ENCODE results near the gene DROSHA. TPM values are rescaled to one million over a fixed set of nuclear protein-coding genes. Genes with fewer than 3 reads are reported as not detected.
A peak's percentile ranks its signal among the peaks of the same experiment; 100 is the strongest.

The DROSHA gene, protein sequence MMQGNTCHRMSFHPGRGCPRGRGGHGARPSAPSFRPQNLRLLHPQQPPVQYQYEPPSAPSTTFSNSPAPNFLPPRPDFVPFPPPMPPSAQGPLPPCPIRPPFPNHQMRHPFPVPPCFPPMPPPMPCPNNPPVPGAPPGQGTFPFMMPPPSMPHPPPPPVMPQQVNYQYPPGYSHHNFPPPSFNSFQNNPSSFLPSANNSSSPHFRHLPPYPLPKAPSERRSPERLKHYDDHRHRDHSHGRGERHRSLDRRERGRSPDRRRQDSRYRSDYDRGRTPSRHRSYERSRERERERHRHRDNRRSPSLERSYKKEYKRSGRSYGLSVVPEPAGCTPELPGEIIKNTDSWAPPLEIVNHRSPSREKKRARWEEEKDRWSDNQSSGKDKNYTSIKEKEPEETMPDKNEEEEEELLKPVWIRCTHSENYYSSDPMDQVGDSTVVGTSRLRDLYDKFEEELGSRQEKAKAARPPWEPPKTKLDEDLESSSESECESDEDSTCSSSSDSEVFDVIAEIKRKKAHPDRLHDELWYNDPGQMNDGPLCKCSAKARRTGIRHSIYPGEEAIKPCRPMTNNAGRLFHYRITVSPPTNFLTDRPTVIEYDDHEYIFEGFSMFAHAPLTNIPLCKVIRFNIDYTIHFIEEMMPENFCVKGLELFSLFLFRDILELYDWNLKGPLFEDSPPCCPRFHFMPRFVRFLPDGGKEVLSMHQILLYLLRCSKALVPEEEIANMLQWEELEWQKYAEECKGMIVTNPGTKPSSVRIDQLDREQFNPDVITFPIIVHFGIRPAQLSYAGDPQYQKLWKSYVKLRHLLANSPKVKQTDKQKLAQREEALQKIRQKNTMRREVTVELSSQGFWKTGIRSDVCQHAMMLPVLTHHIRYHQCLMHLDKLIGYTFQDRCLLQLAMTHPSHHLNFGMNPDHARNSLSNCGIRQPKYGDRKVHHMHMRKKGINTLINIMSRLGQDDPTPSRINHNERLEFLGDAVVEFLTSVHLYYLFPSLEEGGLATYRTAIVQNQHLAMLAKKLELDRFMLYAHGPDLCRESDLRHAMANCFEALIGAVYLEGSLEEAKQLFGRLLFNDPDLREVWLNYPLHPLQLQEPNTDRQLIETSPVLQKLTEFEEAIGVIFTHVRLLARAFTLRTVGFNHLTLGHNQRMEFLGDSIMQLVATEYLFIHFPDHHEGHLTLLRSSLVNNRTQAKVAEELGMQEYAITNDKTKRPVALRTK (N-terminal part only)
- total RNA-seq (90.0 and 96.4 TPM in 2 replicates), polyA plus RNA-seq (49.1 and 53.3 TPM in 2 replicates), polyA minus RNA-seq (189 and 204 TPM in 2 replicates), Bru-seq, nascent RNA (percentile 85 among the genes with signal in this experiment), BruChase-seq, experiment 1, labeled RNA remaining after a 6-hour chase (percentile 76 among the genes with signal in this experiment), BruChase-seq, experiment 2, labeled RNA remaining after a 2-hour chase (percentile 78 among the genes with signal in this experiment)
- polyA plus RNA-seq (2011; cell fraction: cytosol; rRNA removed), result 43.8 and 55.1 TPM in 2 replicates
- polyA plus RNA-seq (2011; cell fraction: nucleus; rRNA removed), result 159 and 205 TPM in 2 replicates
- 48.7 and 50.5 TPM in 2 replicates for polyA plus RNA-seq (2012)
- 93.2 TPM for polyA minus RNA-seq (2011; cell fraction: cytosol; rRNA and poly(A)+ RNA removed)
- 133 and 137 TPM in 2 replicates for polyA minus RNA-seq (2011; cell fraction: nucleus; rRNA and poly(A)+ RNA removed)
- long read RNA-seq, full-length matches to known transcripts, result 6 of 47 reads
- long read RNA-seq, partial matches to known transcripts, result 20 of 47 reads
- long read RNA-seq, other reads (novel, unspliced or antisense), result 21 of 47 reads

DNA sequence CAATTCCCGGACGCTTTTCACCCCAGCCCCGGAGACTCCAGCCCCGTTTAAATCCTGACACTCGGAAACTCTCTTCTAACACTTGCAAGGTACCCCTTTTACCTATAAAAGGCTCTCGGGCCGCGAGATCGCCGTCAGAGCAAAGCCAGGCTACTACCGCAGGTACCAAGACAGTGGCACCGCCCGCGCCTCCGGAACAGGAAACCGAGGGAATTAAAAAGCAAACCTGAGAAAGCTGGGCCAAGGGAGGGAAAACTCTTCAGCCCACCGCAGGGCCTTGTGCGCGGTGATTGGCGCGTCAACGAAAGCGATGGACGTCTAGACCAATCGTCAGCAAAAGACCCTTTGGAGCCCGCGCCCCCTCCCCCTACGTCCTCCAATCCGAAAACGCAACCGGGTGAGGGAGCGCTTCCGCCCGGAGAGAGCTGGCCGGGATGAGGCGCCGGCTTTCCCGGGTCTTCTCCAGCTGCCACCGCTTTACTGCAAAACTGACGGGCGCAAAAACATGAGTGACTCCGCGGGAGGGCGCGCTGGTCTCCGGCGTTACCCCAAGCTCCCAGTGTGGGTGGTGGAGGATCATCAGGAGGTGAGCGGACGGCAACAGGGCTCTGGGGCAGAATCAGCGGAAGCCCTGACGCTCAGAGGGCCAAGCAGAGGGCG is at the start of gene DROSHA, which contains the start of gene C5orf22:
DROSHA (minus strand) TSS at position 206 of the 660 bp plus-strand sequence. CDS start 3,034 bp downstream, outside the sequence.
C5orf22 (plus strand) TSS at position 414 of the 660 bp plus-strand sequence; CDS start at position 506, 92 bp downstream.
- peak within 1 kb of the TSS; percentile 86 to 93 (median 88) for H3K4me3 ChIP-seq (replicated peaks in 1 of 3; ENCODE audit: insufficient read depth in 1 of 3, low read depth in 1 of 3, low read length in 3 of 3)
- no peaks in the 10 kb centered on the region for H4K20me1 ChIP-seq (replicated peaks; ENCODE audit: control insufficient read depth, extremely low read depth, insufficient read depth, low read length)
- peaks cover 6 to 20% of the 10 kb centered on the region in 2 experiments for H3K36me3 ChIP-seq (ENCODE audit: control insufficient read depth in 2 of 2, extremely low read depth in 1 of 2, insufficient read depth in 2 of 2, low read length in 2 of 2)
- no TSS peak for BruUV-seq (replicated peaks)
- POLR2A ChIA-PET, result no interaction called here
- H3K4me2 ChIP-seq (ENCODE audit: insufficient read depth, low read length), result peak within 1 kb of the TSS; percentile 86
- TF ChIP-seq POLR2A (IDR thresholded peaks at IDR 0.05; ENCODE audit: low read depth, low read length), result peak; percentile 59
- TF ChIP-seq POLR2AphosphoS5 (IDR thresholded peaks at IDR 0.05; ENCODE audit: insufficient read depth, low read depth, low read length), result peak; percentile 74
- no peak for TF ChIP-seq GATA2 (IDR thresholded peaks at IDR 0.05; ENCODE audit: insufficient read depth, insufficient read length, low read depth, low read length)
- H3K4me1 ChIP-seq (ENCODE audit: control insufficient read depth, extremely low read depth, insufficient read depth, low read length), result peaks cover 14% of the 10 kb centered on the region
- H3K9ac ChIP-seq (replicated peaks; ENCODE audit: extremely low read depth, insufficient read depth, low read length), result peak within 1 kb of the TSS; percentile 75
- no peaks in the 10 kb centered on the region for H3K9me1 ChIP-seq (replicated peaks; ENCODE audit: control insufficient read depth, extremely low read depth, insufficient read depth, low read length)
- H3K27ac ChIP-seq (ENCODE audit: insufficient read depth, low read depth, low read length), result peak within 1 kb of the TSS; percentile 64
- no peaks in the 10 kb centered on the region for H3K9me3 ChIP-seq (replicated peaks; ENCODE audit: control insufficient read depth, insufficient read depth, low read length)
- FAIRE-seq (peak; percentile 99), DNase-seq (ENCODE audit: low read depth, low spot score) (peak; percentile 96)
- dilution Hi-C loops (cut with MboI; ENCODE audit: extremely low pct_ligation_motif_present, low sequenced_read_pairs), result no loop called here
- intact Hi-C loops (cut with micrococcal nuclease), result loop anchor here (1.0 to 5.0 kb wide), 2 partner anchors 39 to 105 kb away; no protein-coding TSS in a partner anchor
- H3K79me2 ChIP-seq (ENCODE audit: control insufficient read depth, insufficient read depth, low read length), result peaks cover 41% of the 10 kb centered on the region
- peak within 1 kb of the TSS; percentile 84 for H2AFZ ChIP-seq (ENCODE audit: low read depth, low read length)
- CTCF ChIA-PET, result interaction anchor here (1.2 to 2.0 kb wide), 5 partner anchors 10 to 561 kb away, joined by 6 to 16 read pairs (median 7); no protein-coding TSS in a partner anchor
- no peaks in the 10 kb centered on the region for H3K27me3 ChIP-seq (ENCODE audit: control insufficient read depth in 2 of 2, insufficient read depth in 2 of 2, low read length in 2 of 2)

Data from endothelial cell of umbilical vein (primary cell).